GM19025 (cell line): ENCODE measurements around the gene TMEM135.
A peak's percentile ranks its signal among the peaks of the same experiment; 100 is the strongest.
"Not testable (repeated sequence)": the region's sequence is repeated elsewhere in the genome, so short reads cannot be mapped to it uniquely, and the experiment has no call there.

ENCODE experiments used
- ATAC-seq: cut with Tn5 transposase; IDR thresholded peaks from one replicate; pipeline ENCODE4 v1.9.1; 2021; ENCODE audit warnings: mild to moderate bottlenecking, low read depth, moderate library complexity; ENCODE audit not compliant: unreplicated experiment

Gene TMEM135

DNA sequence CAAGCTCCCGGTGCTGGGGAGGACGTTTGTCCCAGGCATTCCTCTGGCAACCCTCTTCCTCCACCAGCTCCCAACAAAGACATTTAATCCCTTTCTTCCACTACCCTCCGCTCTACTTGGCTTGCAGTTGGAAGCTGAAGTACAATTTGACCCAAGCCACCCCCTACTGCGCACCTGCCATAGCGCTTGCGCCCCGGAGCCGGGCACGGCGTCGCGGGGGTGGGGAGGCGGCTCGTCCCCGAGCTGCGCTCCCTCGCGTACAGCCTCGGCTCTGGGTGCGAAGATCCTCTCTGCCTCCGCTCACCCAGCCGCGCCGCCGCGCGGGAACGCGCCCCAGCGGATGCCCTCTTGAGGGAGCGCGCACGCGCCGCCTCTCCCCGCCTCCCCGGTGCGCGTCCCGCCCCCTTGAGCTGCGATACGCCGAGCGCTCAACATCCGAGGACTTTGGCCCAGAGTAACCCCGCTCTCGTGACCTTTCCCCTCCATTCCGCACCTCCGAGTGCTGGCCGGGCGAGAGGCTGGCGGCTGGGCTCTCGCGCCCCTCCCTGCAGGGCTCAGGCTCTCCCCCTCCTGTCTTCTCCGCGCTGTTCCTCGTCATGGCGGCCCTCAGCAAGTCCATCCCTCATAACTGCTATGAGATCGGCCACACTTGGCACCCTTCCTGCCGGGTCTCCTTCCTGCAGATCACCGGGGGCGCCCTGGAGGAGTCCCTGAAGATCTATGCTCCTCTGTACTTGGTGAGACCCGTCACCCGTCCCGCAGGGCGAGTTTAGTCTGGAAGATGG, at the start of gene TMEM135:
Gene TMEM135 (plus strand): TSS at position 485 of the 785 bp plus-strand sequence. CDS start 112 bp downstream, at position 597.
- peak; percentile 99 for ATAC-seq

DNA sequence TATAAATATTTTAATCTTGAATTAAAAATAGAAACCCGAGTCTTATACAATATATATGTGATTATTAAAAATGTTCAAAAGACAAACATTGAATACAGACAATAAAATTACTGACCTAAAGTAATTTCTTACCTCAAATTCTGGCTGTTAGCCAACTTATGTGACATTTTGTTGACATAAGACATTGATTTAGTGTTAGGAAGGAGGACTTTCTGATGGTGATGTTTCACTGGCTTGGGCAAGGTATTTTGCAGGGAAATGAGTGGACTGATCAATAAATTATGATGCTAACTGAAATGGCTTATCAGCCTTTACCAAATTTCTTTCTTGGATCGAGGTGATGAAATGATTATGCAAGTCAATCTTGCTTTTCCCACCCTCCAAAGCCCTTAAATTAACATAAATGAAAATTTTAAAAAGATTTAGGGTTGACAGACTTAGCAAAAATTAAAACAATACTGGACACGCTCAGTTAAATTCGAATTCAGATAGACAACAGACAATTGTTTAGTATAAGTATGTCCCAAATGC, 49.3 kb upstream of the TMEM135 start:
- ATAC-seq: no peak

DNA sequence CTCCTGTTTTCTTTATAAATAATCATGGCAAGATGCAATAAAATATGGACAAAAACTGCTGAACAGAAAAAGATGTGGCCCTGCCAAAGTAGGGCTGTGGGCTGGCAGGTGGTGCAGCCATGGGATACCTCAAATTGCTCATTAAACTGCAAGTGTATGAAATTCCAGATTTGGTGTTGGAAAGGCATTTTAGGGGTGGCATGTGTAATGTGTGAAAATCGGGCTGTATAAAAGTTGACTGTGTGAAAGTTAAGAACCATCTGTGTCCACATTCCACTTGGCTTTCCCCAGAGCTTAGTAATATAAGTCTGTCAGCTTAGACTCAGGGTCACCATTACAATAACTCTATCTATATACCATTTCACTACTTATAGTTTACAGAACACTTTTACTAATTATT, 47.7 kb upstream of the TMEM135 start:
- ATAC-seq: no peak

GRCh38 chr11:86990515-86990914, 47.2 kb upstream of the TMEM135 start:
- no peak for ATAC-seq

DNA sequence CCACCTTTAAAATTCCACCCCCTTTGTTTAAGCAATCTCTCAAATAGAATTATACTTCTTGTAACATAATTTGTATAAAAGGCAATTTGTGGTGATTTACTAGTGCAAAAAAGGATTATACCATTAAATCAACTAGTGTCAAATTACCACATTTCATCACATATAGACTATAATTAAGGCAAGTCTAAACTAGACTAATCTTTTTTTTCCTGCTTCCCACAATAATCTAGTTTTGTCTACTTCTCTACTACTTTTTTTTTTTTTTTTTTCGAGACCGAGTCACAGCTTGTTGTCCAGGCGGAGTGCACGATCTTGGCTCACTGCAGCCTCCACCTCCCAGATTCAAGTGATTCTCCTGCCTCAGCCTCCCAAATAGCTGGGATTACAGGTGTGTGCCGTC, 46.4 kb upstream of the TMEM135 start:
- no peak for ATAC-seq

- not testable (repeated sequence) for ATAC-seq
These were observed 45.4 kb upstream of the TMEM135 start for GRCh38 chr11:86992340-86992739.

GRCh38 chr11:86993031-86993430, 44.7 kb upstream of the TMEM135 start:
- ATAC-seq: no peak

DNA sequence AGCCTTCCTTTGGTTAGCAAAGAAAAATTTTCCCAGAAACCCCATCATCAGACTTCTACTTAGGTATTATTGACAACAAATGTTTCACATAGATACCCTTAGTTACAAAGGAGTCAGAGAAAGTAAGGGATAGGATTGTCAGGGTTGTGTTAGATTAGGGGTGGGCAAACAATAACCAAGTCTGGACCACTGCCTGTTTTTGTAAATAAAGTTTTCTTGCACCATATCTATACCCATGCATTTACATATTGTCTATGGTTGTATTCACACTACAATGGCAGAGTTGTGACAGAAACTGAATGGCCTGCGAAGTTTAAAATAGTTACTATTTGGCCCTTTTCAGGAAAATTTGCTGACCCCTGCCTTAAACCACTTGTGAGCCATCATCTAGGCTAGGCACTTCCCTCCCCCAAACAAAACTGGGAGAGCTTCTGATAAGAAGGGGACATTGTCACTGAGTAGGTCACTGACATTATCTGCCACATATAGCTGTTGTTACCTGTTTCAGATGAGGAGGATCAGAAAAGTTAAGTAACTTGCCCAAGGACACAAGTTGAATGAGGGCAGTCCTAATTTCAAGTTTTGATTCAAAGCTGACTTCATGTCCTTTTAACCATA, 40.7 kb upstream of the TMEM135 start:
- no peak for ATAC-seq

GRCh38 chr11:86999388-86999787, 38.3 kb upstream of the TMEM135 start:
- no peak for ATAC-seq

GRCh38 chr11:86999859-87000753, 37.6 kb upstream of the TMEM135 start:
- ATAC-seq: no peak

GRCh38 chr11:87002918-87003317, 34.8 kb upstream of the TMEM135 start:
- no peak for ATAC-seq

DNA sequence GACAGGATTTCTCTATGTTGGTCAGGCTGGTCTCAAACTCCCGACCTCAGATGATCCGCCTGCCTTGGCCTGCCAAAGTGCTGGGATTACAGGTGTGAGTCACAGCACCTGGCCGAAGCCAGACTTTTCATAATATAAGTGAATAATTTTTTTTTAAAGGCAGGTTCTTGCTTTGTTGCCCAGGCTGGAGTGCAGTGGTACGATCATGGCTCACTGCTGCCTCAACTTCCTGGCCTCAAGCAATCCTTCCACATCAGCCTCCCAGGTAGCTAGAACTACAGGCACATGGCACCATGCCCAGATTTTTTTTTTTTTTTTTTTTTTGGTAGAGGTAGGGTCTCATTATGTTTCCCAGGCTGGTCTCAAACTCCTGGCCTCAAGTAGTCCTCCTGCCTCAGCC, 33.5 kb upstream of the TMEM135 start:
- ATAC-seq: not testable (repeated sequence)

DNA sequence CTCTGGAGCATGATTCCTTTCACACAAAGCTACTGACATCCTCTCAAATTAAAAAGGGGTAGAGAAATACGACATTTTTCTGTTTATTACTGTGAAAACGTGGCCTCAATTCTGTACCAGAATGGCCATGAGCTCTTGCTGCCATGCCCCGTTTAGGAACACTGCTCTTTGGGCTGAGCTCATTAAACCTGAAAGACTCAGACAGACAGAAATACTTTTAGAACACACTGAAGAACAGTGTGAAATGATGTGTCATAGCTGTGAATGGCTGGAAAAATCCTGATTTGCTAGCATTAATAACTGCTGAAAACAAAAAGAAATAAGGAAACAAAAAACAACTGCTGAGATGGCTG, 32.2 kb upstream of the TMEM135 start:
- no peak for ATAC-seq

GRCh38 chr11:87006035-87006434, 31.7 kb upstream of the TMEM135 start:
- ATAC-seq: no peak

GRCh38 chr11:87007963-87008362, 29.8 kb upstream of the TMEM135 start:
- ATAC-seq: no peak

DNA sequence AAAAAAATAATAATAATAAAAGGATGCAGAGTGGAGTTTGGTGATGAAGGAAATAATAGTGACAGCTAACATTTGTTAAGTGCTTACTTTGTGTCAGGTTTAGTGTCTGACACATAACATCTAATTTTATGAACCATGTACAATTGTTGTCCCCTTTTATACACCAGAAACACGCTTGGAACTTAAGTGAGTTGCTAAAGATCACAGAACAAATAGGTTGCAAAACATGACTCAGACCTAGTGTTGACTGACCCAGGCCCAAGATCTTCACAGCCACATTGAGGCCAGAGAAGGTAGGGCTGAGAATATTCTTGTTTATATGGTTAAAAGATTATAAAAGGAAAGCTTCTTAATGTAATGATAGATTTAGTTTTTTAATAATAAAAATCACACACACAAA, 25.6 kb upstream of the TMEM135 start:
- ATAC-seq: no peak

- ATAC-seq: no peak
These were observed 25.1 kb upstream of the TMEM135 start for GRCh38 chr11:87012673-87013072.

- no peak for ATAC-seq
These were observed 23.6 kb upstream of the TMEM135 start for GRCh38 chr11:87013912-87014825.

GRCh38 chr11:87015645-87016044, 22.1 kb upstream of the TMEM135 start:
- ATAC-seq: no peak
